Activated CD4-positive, alpha-beta memory T cell treated with anti-CD3 and anti-CD28 coated beads for 36 hours (primary cell): ENCODE data around the gene UBASH3B. TPM values are rescaled to one million over a fixed set of nuclear protein-coding genes. Genes with fewer than 3 reads are reported as not detected.

ENCODE experiments used
- CTCF ChIA-PET: fragments of 350-600 bp; sonication (Branson Sonifier 250); formaldehyde crosslinking; loops from one replicate; lab custom pipeline; 2021; ENCODE audit warnings: antibody characterized with exemption, inconsistent platforms; lab: Charles Lee
- POLR2A ChIA-PET: fragments of 350-600 bp; sonication (Branson Sonifier 250); formaldehyde crosslinking; loops from one replicate; lab custom pipeline; 2021; ENCODE audit warnings: antibody characterized with exemption; lab: Charles Lee
- DNase-seq: peaks from one replicate; pipeline ENCODE4 v3.0.0-alpha.2; 2020
- H3K27ac Mint-ChIP-seq: one replicate; pipeline ENCODE4 v1.8.0; 2021; ENCODE audit warnings: mixed read lengths
- H3K27me3 Mint-ChIP-seq: one replicate; pipeline ENCODE4 v1.8.0; 2021; ENCODE audit warnings: mixed read lengths
- H3K36me3 Mint-ChIP-seq: one replicate; pipeline ENCODE4 v1.8.0; 2021; ENCODE audit warnings: mixed read lengths
- H3K4me1 Mint-ChIP-seq: one replicate; pipeline ENCODE4 v1.8.0; 2021; ENCODE audit warnings: low read depth, mixed read lengths
- H3K4me3 Mint-ChIP-seq: one replicate; pipeline ENCODE4 v1.8.0; 2021; ENCODE audit warnings: mild to moderate bottlenecking, mixed read lengths
- H3K9me3 Mint-ChIP-seq: one replicate; pipeline ENCODE4 v1.8.0; 2021; ENCODE audit warnings: mixed read lengths
- intact Hi-C: fragments of 100-400 bp; cut with micrococcal nuclease; formaldehyde crosslinking; loops from one replicate; pipeline ENCODE4 v1.15.1; 2023
- total RNA-seq, 2 experiments: library from RNA; stranded (reverse); gene quantifications; one replicate each; pipeline ENCODE4 v1.2.3, GENCODE V29; 2021

UBASH3B gene
- total RNA-seq, 2 experiments from 2014 or later = 18.8 to 20.8 TPM

DNA sequence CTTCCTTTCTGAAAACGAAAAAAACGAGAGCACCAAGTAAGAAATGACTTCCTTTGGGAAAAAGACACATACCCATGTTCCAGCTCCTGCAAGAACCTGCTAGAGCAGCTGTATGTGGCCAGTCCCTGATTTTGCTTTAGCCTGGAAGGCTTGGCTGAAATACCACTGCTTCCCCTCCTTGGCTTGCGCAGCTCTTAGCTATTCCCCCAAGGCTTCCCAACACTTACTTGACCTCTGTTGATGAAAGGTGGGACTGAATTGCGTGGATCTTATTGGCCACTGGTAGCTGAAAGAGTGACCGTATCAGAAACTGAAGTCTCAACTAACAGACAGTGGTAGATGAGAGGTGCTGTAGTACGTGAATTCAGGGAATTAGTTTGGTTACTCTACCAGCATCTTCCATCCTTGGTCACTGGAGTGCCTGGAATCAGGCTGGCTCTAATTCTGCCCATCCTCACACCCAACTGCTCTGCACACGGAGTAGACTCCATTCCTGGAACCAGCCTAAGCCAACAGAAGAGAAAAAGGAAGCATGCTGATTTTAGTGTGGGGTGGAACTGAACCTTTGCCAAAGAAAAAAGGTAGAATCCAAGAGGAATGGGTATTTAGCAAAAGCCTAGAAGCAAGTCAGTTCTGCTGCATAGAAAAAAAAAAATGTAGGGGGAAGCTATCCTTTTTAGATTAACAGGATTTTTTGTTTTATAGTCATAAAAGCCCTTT, 109.0 kb downstream of the UBASH3B start:
- no peaks in the 10 kb centered on the region for H3K27me3 Mint-ChIP-seq
- no peak overlapping the region for H3K4me3 Mint-ChIP-seq
- POLR2A ChIA-PET = interaction anchor here (0.7 to 1.1 kb wide), 2 partner anchors 13 to 92 kb away, joined by 3 to 4 read pairs; no protein-coding TSS in a partner anchor
- no peak overlapping the region for H3K27ac Mint-ChIP-seq
- CTCF ChIA-PET = interaction anchor here (1.2 to 1.4 kb wide), 2 partner anchors 9 to 32 kb away, joined by 4 to 5 read pairs; no protein-coding TSS in a partner anchor
- peaks cover 11% of the 10 kb centered on the region for H3K4me1 Mint-ChIP-seq
- intact Hi-C loops = no loop called here
- H3K9me3 Mint-ChIP-seq = no peaks in the 10 kb centered on the region
- no peak for DNase-seq
- no peaks in the 10 kb centered on the region for H3K36me3 Mint-ChIP-seq

- no peaks in the 10 kb centered on the region for H3K27me3 Mint-ChIP-seq
- intact Hi-C loops = no loop called here
- H3K4me1 Mint-ChIP-seq = peaks cover 11% of the 10 kb centered on the region
- DNase-seq = no peak
- no peaks in the 10 kb centered on the region for H3K9me3 Mint-ChIP-seq
- ChIA-PET POLR2A (interaction anchor here (1.1 kb wide), 1 partner anchor 12 kb away, joined by 4 read pairs; no protein-coding TSS in a partner anchor), CTCF (interaction anchor here (0.8 to 1.3 kb wide), 3 partner anchors 15 to 88 kb away, joined by 3 to 4 read pairs (median 4); no protein-coding TSS in a partner anchor)
- H3K27ac Mint-ChIP-seq = no peak overlapping the region
- H3K4me3 Mint-ChIP-seq = no peak overlapping the region
- no peaks in the 10 kb centered on the region for H3K36me3 Mint-ChIP-seq
These were observed 110.1 kb downstream of the UBASH3B start for GRCh38 chr11:122765487-122766131.

GRCh38 chr11:122769126-122769780, 113.7 kb downstream of the UBASH3B start:
- Mint-ChIP-seq H3K27ac (no peak overlapping the region), H3K27me3 (peaks cover 2% of the 10 kb centered on the region), H3K4me1 (peaks cover 8% of the 10 kb centered on the region), H3K36me3 (no peaks in the 10 kb centered on the region), H3K9me3 (no peaks in the 10 kb centered on the region), H3K4me3 (no peak overlapping the region)
- peak; percentile 16 for DNase-seq
- intact Hi-C loops = no loop called here
- ChIA-PET CTCF (interaction anchor here (0.6 to 5.4 kb wide), 7 partner anchors 12 to 114 kb away, joined by 3 to 30 read pairs (median 4); partner anchors contain the start of gene UBASH3B), POLR2A (interaction anchor here (0.6 kb wide), 1 partner anchor 59 kb away, joined by 5 read pairs; no protein-coding TSS in a partner anchor)

GRCh38 chr11:122772945-122773344, 117.4 kb downstream of the UBASH3B start:
- no peaks in the 10 kb centered on the region for H3K9me3 Mint-ChIP-seq

DNA sequence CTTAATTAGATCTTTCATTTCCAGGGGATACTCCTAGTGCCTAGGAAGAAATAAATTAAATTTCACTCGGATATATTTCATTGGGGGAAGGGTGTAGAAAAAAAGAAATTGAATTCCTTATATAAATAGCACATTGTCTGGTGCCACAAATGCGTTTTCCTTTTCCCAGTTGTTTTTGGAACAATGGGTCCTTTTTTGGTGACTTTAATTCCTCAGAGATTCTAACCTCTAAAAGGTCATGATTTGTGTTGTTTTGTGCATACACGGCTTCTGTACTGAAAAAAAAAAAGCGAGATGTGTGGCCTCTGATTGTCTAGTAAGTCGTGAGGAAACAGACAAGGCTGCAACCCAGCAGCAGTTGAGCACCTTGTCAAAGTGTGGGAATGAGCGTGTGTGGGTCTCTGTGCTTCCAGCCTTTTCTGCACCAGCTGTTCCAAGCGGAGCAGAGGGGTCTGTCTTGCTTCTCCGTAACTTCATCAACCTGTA, 118.3 kb downstream of the UBASH3B start:
- H3K9me3 Mint-ChIP-seq = no peaks in the 10 kb centered on the region
- H3K4me1 Mint-ChIP-seq = peaks cover 41% of the 10 kb centered on the region
- H3K4me3 Mint-ChIP-seq = no peak overlapping the region
- DNase-seq = no peak
- peaks cover 2% of the 10 kb centered on the region for H3K27me3 Mint-ChIP-seq
- H3K27ac Mint-ChIP-seq = no peak overlapping the region
- ChIA-PET POLR2A (no interaction called here), CTCF (no interaction called here)
- peaks cover 1% of the 10 kb centered on the region for H3K36me3 Mint-ChIP-seq
- intact Hi-C loops = no loop called here

More at GRCh38 chr11:122772945-122773344, 117.4 kb downstream of the UBASH3B start:
- peaks cover 34% of the 10 kb centered on the region for H3K4me1 Mint-ChIP-seq
- H3K27ac Mint-ChIP-seq = no peak overlapping the region
- CTCF ChIA-PET = interaction anchor here (3.5 to 5.4 kb wide), 3 partner anchors 9 to 23 kb away, joined by 20 to 30 read pairs (median 27); no protein-coding TSS in a partner anchor
- intact Hi-C loops = no loop called here
- H3K36me3 Mint-ChIP-seq = peaks cover 1% of the 10 kb centered on the region
- POLR2A ChIA-PET = no interaction called here
- no peak overlapping the region for H3K4me3 Mint-ChIP-seq
- DNase-seq = no peak
- peaks cover 2% of the 10 kb centered on the region for H3K27me3 Mint-ChIP-seq

DNA sequence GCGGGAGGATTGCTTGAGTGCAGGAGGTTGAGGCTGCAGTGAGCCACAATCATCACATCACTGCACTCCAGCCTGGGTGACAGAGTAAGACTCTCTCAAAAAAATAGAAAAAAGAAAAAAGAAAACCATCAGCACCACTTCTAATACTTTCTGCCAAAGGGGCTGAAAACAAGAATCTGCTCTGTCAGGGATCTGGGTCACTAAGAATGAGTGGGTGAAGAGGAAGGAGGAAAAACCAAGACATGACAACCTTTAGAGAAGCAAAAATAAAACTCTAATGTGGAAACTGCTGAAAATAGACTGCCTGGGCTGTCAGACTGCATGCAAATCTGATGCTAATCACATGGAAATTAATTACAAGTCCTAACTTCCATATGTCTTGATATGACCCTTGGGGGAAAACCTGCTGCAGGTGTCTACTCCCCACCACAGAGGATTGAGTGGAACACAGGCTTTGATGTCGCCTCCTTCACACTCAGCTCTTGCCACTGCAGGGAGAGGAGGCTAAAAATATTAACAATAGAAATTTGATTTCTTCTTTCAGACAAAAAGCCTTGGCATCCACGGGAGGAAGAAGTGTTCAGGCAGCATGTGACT, 120.3 kb downstream of the UBASH3B start:
- POLR2A ChIA-PET = interaction anchor here (0.7 to 1.0 kb wide), 2 partner anchors 17 to 30 kb away, joined by 3 read pairs; no protein-coding TSS in a partner anchor
- no peak for DNase-seq
- H3K36me3 Mint-ChIP-seq = peaks cover 9% of the 10 kb centered on the region
- H3K27ac Mint-ChIP-seq = no peak overlapping the region
- H3K4me3 Mint-ChIP-seq = no peak overlapping the region
- H3K27me3 Mint-ChIP-seq = peaks cover 2% of the 10 kb centered on the region
- intact Hi-C loops = no loop called here
- H3K9me3 Mint-ChIP-seq = no peaks in the 10 kb centered on the region
- H3K4me1 Mint-ChIP-seq = peaks cover 41% of the 10 kb centered on the region
- CTCF ChIA-PET = interaction anchor here (0.9 to 1.7 kb wide), 3 partner anchors 21 to 120 kb away, joined by 3 to 5 read pairs (median 4); no protein-coding TSS in a partner anchor

GRCh38 chr11:122776546-122776945, 121.0 kb downstream of the UBASH3B start:
- H3K9me3 Mint-ChIP-seq = no peaks in the 10 kb centered on the region
- peaks cover 41% of the 10 kb centered on the region for H3K4me1 Mint-ChIP-seq
- POLR2A ChIA-PET = interaction anchor here (0.7 to 1.3 kb wide), 3 partner anchors 12 to 31 kb away, joined by 3 to 4 read pairs (median 3); no protein-coding TSS in a partner anchor
- no peak for DNase-seq
- no peak overlapping the region for H3K4me3 Mint-ChIP-seq
- intact Hi-C loops = no loop called here
- CTCF ChIA-PET = interaction anchor here (0.9 to 8.1 kb wide), 3 partner anchors 22 to 197 kb away, joined by 3 to 79 read pairs (median 5); no protein-coding TSS in a partner anchor
- peaks cover 9% of the 10 kb centered on the region for H3K36me3 Mint-ChIP-seq
- no peak overlapping the region for H3K27ac Mint-ChIP-seq
- peaks cover 2% of the 10 kb centered on the region for H3K27me3 Mint-ChIP-seq

DNA sequence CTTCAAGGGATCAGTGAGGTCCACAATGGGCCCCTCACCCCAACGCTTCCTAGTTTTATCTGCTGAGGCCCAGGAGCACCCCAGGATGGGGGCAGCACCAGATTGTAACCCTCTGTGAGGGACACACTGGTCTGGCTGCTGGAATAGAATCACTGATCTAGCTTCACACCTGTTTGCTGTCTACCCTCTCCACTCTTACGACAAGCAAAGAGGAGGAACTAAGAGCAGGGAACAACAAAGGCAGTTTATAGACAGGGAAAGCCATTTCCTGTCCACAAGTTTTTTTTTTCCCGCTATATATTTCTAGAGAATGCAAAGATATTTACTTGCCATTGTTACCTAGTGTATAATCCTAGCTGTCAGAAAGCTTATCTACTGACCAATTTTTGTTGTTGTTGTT, 121.8 kb downstream of the UBASH3B start:
- Mint-ChIP-seq H3K4me3 (no peak overlapping the region), H3K9me3 (no peaks in the 10 kb centered on the region), H3K27ac (peak overlapping the region; percentile 26), H3K4me1 (peaks cover 41% of the 10 kb centered on the region), H3K36me3 (peaks cover 9% of the 10 kb centered on the region), H3K27me3 (peaks cover 2% of the 10 kb centered on the region)
- POLR2A ChIA-PET = interaction anchor here (1.3 kb wide), 1 partner anchor 13 kb away, joined by 4 read pairs; no protein-coding TSS in a partner anchor
- CTCF ChIA-PET = interaction anchor here (1.2 to 8.7 kb wide), 5 partner anchors 19 to 198 kb away, joined by 3 to 100 read pairs (median 9); partner anchors contain the start of gene UBASH3B
- no peak for DNase-seq
- intact Hi-C loops = no loop called here

- Mint-ChIP-seq H3K9me3 (no peaks in the 10 kb centered on the region), H3K36me3 (peaks cover 13% of the 10 kb centered on the region), H3K4me3 (no peak overlapping the region), H3K27ac (peak overlapping the region; percentile 6), H3K27me3 (peaks cover 2% of the 10 kb centered on the region), H3K4me1 (peaks cover 41% of the 10 kb centered on the region)
- POLR2A ChIA-PET = interaction anchor here (1.1 kb wide), 2 partner anchors 34 to 122 kb away, joined by 3 read pairs; no protein-coding TSS in a partner anchor
- peak; percentile 18 for DNase-seq
- intact Hi-C loops = loop anchor here (1.0 to 2.0 kb wide), 2 partner anchors 19 to 32 kb away; no protein-coding TSS in a partner anchor
- CTCF ChIA-PET = interaction anchor here (0.6 to 8.7 kb wide), 11 partner anchors 18 to 198 kb away, joined by 3 to 100 read pairs (median 4); partner anchors contain the start of gene UBASH3B
These were observed 122.6 kb downstream of the UBASH3B start for GRCh38 chr11:122778148-122778547.

DNA sequence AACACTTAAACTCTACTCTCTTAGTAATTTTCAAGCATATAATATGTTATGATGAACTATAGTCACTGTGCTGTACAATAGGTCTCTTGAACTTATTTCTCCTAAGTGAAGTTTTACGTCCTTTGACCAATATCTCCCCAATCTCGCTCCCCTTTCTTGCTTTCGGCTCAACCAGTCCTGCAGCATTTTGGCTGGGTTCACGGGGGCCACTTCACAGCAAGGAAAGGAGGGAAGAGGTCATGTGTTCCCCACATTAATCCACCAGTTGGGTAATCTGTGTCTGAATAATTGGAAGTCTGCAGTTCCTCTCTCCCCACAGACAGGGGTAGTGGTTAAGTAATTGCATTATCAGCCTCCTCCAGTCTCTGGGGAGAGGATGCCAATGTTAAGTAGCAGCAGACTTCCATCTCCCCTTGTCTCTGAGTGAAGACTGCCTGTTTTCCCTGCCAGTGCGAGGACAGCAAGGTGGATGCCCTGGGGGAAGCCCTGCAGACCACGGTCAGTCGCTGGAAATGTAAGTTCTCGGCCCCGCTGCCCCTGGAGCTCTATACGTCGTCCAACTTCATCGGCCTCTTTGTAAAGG, 123.6 kb downstream of the UBASH3B start:
- ChIA-PET CTCF (interaction anchor here (0.6 to 8.7 kb wide), 16 partner anchors 8 to 199 kb away, joined by 3 to 119 read pairs (median 8); partner anchors contain the start of gene UBASH3B), POLR2A (interaction anchor here (1.1 kb wide), 1 partner anchor 123 kb away, joined by 3 read pairs; no protein-coding TSS in a partner anchor)
- Mint-ChIP-seq H3K27ac (no peak overlapping the region), H3K36me3 (peaks cover 17% of the 10 kb centered on the region), H3K9me3 (no peaks in the 10 kb centered on the region), H3K27me3 (peaks cover 1% of the 10 kb centered on the region), H3K4me3 (no peak overlapping the region), H3K4me1 (peaks cover 38% of the 10 kb centered on the region)
- intact Hi-C loops = loop anchor here (2.0 kb wide), 1 partner anchor 20 kb away; no protein-coding TSS in a partner anchor
- DNase-seq = no peak
